GM21515 (cell line): ENCODE data around the gene GAL3ST2.
"Not testable (repeated sequence)": the region's sequence is repeated elsewhere in the genome, so short reads cannot be mapped to it uniquely, and the experiment has no call there.

Source experiments
- ATAC-seq: cut with Tn5 transposase; IDR thresholded peaks from one replicate; pipeline ENCODE4 v1.9.1; 2021; ENCODE audit not compliant: unreplicated experiment

Gene GAL3ST2

GRCh38 chr2:241817821-241818215, 41.2 kb downstream of the GAL3ST2 start:
- not testable (repeated sequence) for ATAC-seq

DNA sequence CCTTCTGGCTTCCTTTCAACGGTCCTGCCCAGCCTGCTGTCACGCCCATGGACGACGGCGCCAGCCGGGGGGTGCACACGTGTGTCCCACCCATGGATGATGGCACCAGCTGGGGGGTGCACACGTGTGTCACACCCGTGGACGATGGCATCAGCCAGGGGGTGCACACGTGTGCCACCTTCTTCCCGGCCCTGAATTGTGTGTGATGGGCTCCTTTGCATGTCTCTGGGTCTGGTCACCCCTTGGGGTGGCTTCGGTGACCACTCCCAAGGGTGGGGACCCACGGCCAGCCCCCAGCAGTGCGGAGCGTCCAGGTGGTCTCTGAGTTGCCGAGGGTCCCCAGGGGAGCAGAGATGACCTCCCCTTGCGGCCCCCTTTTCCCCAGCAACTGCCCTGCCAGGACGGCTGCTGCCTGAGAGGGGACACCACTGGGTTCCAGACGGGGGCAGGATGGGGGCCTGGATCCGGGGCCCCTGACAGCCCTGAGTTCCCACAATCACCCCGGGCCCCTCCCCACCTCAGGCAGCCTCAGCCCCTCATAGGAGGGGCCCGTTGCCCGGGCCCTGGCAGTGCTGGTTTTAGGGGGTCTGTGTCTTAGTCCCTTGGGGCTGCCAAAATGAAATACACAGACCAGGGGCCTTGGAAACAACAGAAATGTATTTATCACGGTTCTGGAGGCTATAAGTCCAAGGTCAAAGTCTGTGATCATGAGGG, 41.8 kb downstream of the GAL3ST2 start:
- ATAC-seq = no peak

DNA sequence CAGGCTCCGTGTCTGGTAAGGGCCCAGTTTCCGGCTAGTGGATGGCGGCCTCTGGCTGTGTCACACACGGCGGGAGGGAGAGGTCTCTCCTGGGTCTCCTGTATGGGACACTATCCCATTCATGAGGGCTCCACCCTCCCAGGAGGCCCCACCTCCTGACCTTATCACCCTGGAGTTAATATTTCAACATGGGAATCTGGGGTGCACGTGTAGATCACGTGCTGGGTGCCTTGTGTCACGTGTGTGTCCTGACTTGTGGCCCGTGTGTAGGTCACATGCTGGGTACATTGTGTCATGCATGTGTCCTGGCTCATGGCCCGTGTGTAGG, 42.3 kb downstream of the GAL3ST2 start:
- ATAC-seq = no peak

GRCh38 chr2:241819947-241820624, 43.5 kb downstream of the GAL3ST2 start:
- not testable (repeated sequence) for ATAC-seq

- ATAC-seq = no peak
Observed at GRCh38 chr2:241820625-241821384, 44.2 kb downstream of the GAL3ST2 start.

- ATAC-seq = no peak
Observed at GRCh38 chr2:241821460-241822263, 45.0 kb downstream of the GAL3ST2 start.

- ATAC-seq = no peak
Observed at GRCh38 chr2:241822264-241822623, 45.6 kb downstream of the GAL3ST2 start.

GRCh38 chr2:241823531-241824437, 47.2 kb downstream of the GAL3ST2 start:
- not testable (repeated sequence) for ATAC-seq

GRCh38 chr2:241827394-241827793, 50.8 kb downstream of the GAL3ST2 start:
- ATAC-seq = no peak

- ATAC-seq = no peak
Observed at GRCh38 chr2:241833101-241833663, 56.6 kb downstream of the GAL3ST2 start.

GRCh38 chr2:241833756-241834526, 57.3 kb downstream of the GAL3ST2 start:
- ATAC-seq = not testable (repeated sequence)

GRCh38 chr2:241834527-241835210, 58.0 kb downstream of the GAL3ST2 start:
- ATAC-seq = no peak

DNA sequence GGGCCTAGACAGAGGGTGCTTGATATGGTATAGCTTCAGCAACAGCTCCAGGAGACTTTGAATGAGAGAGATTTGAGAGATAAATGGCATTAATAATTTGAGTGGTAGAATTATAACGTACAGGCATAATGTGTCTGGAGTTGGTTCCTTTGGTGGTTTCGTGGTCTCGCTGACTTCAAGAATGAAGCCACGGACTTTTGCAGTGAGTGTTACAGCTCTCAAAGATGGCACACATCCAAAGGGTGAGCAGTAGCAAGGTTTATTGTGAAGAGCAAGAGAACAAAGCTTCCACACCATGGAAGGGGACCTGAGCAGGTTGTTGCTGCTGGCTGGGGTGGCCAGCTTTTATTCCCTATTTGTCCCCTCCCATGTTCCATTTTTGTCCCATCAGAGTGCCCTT, 59.0 kb downstream of the GAL3ST2 start:
- ATAC-seq = no peak

DNA sequence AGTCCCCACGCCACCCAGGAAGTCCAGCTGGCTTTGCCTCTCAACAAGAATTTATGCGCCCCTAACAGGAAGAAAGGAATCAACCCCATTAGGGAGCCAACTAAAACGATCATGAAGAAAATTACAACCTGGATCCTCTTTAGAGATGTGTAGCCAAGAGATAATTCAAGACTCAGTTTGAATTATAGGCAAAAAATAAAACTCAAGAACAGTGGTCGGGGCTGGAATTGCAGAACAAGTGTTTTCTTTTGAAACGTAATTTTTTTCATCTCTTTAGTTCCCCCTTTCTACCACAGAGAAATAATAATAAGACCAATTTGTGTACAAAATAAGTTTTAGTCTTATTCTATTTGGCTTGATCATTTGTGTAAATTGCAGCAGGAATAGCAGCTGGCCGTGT, 59.7 kb downstream of the GAL3ST2 start:
- ATAC-seq = no peak

DNA sequence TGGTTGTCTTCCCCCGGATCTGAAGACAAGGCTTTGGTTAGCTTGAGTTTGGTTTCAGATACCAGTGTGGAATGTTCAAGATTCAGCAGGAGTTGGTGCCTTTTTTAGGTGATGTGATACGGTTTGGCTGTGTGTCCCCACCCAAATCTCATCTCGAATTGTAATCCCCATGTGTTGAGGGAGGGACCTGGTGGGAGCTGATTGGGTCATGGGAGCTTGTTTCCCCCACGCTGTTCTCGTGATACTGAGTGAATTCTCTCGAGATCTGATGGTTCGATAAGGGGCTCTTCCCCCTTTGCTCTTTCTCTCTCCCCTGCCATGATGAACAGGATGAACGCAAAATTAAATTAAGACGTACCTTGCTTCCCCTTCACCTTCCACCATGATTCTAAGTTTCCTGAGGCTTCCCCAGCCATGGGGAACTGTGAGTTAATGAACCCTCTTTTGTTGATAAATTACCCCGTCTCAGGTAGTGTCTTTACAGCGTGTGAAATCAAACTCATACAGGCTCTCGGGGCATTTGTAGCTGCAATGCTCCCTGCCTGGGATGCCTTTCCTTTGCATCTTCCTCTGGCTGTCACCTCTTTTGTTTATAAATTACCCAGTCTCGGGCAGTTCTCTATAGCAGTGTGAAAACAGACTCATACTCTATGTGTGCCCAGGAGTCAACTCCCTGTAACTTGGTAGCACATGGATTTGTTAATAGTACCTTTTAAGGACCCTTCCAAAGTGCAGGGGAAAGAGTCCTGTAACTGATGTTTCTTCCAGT, 60.8 kb downstream of the GAL3ST2 start:
- ATAC-seq = no peak

GRCh38 chr2:241841181-241842066, 64.8 kb downstream of the GAL3ST2 start:
- ATAC-seq = no peak

DNA sequence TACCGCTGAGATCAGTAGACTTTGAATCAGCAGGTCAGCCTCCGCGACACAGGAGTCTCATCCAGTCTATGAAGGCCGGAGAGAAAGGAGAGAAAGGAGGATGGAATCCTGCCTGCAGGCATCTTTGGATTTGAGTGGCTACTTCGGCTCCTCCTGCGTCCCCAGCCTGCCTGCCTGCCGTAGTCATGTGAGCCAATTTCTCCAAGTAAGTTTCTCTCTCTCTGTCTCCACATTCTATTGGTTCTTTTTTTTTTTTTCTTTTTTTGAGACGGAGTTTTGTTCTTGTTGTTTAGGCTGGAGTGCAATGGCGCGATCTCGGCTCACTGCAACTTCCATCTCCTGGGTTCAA, 65.4 kb downstream of the GAL3ST2 start:
- no peak for ATAC-seq
